Spleen (tissue), 11 donors: Measurements from ENCODE around the gene EXOC4. TPM values are rescaled to one million over a fixed set of nuclear protein-coding genes. Genes with fewer than 3 reads are reported as not detected.

Experiments used
- DNase-seq: peaks from one replicate; pipeline ENCODE4 v3.0.0-alpha.2; 2020
- H3K27ac ChIP-seq, 8 donors: fragments of 200-600 bp; sonication (generic) in 7 of 8; 1 replicate in 4 of 8; 2 replicates in 4 of 8; pipeline versions ENCODE4 v1.5.0 to v1.8.0; 2016 to 2021; ENCODE audit warnings: inconsistent platforms in 4 of 8, mild to moderate bottlenecking in 4 of 8, moderate library complexity in 1 of 8
- H3K27me3 ChIP-seq, 7 donors: fragments of 200-600 bp; sonication (generic) in 6 of 7; replicated peaks in 1 of 7; 1 replicate in 4 of 7; 2 replicates in 3 of 7; pipeline versions ENCODE4 v1.5.0 to v1.8.0; 2016 to 2021; ENCODE audit warnings: inconsistent platforms in 3 of 7, mild to moderate bottlenecking in 1 of 7
- H3K36me3 ChIP-seq, 6 donors: fragments of 200-600 bp; sonication (generic) in 5 of 6; 1 replicate in 4 of 6; 2 replicates in 2 of 6; pipeline versions ENCODE4 v1.5.0 to v1.8.0; 2016 to 2021; ENCODE audit warnings: inconsistent platforms in 2 of 6
- H3K4me1 ChIP-seq, 6 donors: fragments of 200-600 bp; sonication (generic) in 5 of 6; 1 replicate in 3 of 6; 2 replicates in 3 of 6; pipeline versions ENCODE4 v1.5.0 to v1.8.0; 2016 to 2021; ENCODE audit warnings: inconsistent platforms in 3 of 6
- H3K4me3 ChIP-seq, 8 donors: fragments of 200-600 bp; sonication (generic) in 7 of 8; 1 replicate in 4 of 8; 2 replicates in 4 of 8; pipeline versions ENCODE4 v1.5.0 to v1.8.0; 2016 to 2021; ENCODE audit warnings: inconsistent platforms in 4 of 8, mild to moderate bottlenecking in 4 of 8, moderate library complexity in 2 of 8
- H3K9me3 ChIP-seq, 8 donors: fragments of 200-600 bp; sonication (generic) in 7 of 8; 1 replicate in 4 of 8; 2 replicates in 4 of 8; pipeline versions ENCODE4 v1.5.0 to v1.8.0; 2016 to 2021; ENCODE audit warnings: inconsistent platforms in 4 of 8
- POLR2A ChIP-seq, 3 donors: fragments of 450-650 bp; IDR thresholded peaks; one replicate each; pipeline ENCODE4 v1.5.1; 2017; ENCODE audit warnings: antibody characterized with exemption in 3 of 3, mild to moderate bottlenecking in 1 of 3
- POLR2AphosphoS5 ChIP-seq, 3 donors: sonication (generic); formaldehyde crosslinking; IDR thresholded peaks; one replicate each; pipeline ENCODE4 v1.5.1; 2017; ENCODE audit warnings: antibody characterized with exemption in 3 of 3
- WGBS, 5 donors: extraction: QIAGEN DNeasy Blood & Tissue Kit in 3 of 5; methylation state at CpG; one replicate each; pipeline versions ENCODE4 v1.1.5 to v1.1.7; 2013 to 2018; 5-methylcytosine and 5-hydroxymethylcytosine counted together
- intact Hi-C: fragments of 100-400 bp; cut with DNase I; formaldehyde crosslinking; loops from one replicate; pipeline ENCODE4 v1.15.0; 2023; ENCODE audit warnings: low total_unique reads
- polyA plus RNA-seq, 3 donors: library from polyadenylated mRNA; stranded (reverse); fragments of 200-250 nt; gene quantifications; one replicate each; pipeline ENCODE4 v1.2.1, GENCODE V29; 2013
- total RNA-seq, 7 donors: library from RNA; depleted of rRNA in 3 of 7; stranded (reverse); fragments of >200 nt in 3 of 7; fragmentation: NEBNext Ultra II Directional in 4 of 7; extraction: Animal tissue kit (Norgen Biotek cat#: 25700) in 4 of 7; gene quantifications; one replicate each; pipeline versions ENCODE4 v1.1.0 to v1.2.1, GENCODE V29; 2016 to 2021
- TF ChIP-seq, protein P1 (sequence below), 11 experiments: fragments of 200-600 bp in 7 of 11; fragments of 450-650 bp in 4 of 11; sonication (generic) in 4 of 11; IDR thresholded peaks in 8 of 11; conservative IDR thresholded peaks in 3 of 11; 1 replicate in 7 of 11; 2 replicates in 4 of 11; pipeline versions ENCODE4 v1.4.0 to v1.8.0; 2016 to 2021; ENCODE audit warnings: antibody characterized with exemption in 11 of 11, inconsistent platforms in 4 of 11, mild to moderate bottlenecking in 1 of 11
- donor health status: healthy with polysubstance abuse.
- donor health status: DM: no; HTN: no; CAD: no; lungs with moderate emphysema.
- donor health status: DM: no; HTN: no; CAD: no.
- donor health status: Bipolar disorder and iron deficiency.
- donor health status: healthy.
- donor health status: DM: no; HTN: no; CAD: no.
- donor health status: DM: yes; HTN: yes; CAD: no.

The EXOC4 gene
- total and polyA plus RNA-seq, 10 donors, result 14.1 to 138 (median 102) TPM

DNA sequence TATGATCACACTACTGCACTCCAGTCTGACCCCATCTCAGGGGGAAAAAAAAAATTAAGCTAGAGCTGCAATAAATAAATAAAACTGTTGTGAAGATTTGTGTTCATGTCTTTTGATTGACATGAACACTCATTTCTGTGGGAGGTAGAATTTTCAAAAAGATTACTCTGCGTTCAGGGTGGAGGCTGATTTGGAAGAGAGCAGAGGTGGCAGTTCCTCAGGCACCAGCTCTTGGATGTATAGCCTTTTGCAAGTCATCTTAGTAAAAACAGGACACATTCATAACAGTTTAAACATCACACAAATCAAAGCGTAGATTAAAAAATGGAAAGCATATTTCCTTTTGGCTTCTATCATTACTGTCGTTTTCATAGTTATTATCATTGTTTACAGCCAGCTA, 630.7 kb downstream of the EXOC4 start:
- intact Hi-C loops, result no loop called here
- H3K27ac ChIP-seq, result no peak overlapping the region
- WGBS, 5 donors, result 91 to 94% (median 93%) methylated on average over 3 of the region's 3 CpGs
- H3K27me3 ChIP-seq, result no peaks in the 10 kb centered on the region
- TF ChIP-seq, protein P1, sequence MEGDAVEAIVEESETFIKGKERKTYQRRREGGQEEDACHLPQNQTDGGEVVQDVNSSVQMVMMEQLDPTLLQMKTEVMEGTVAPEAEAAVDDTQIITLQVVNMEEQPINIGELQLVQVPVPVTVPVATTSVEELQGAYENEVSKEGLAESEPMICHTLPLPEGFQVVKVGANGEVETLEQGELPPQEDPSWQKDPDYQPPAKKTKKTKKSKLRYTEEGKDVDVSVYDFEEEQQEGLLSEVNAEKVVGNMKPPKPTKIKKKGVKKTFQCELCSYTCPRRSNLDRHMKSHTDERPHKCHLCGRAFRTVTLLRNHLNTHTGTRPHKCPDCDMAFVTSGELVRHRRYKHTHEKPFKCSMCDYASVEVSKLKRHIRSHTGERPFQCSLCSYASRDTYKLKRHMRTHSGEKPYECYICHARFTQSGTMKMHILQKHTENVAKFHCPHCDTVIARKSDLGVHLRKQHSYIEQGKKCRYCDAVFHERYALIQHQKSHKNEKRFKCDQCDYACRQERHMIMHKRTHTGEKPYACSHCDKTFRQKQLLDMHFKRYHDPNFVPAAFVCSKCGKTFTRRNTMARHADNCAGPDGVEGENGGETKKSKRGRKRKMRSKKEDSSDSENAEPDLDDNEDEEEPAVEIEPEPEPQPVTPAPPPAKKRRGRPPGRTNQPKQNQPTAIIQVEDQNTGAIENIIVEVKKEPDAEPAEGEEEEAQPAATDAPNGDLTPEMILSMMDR (IDR thresholded peaks at IDR 0.05 in 8 of 11, conservative IDR thresholded peaks at IDR 0.05 in 3 of 11), result no peak
- TF ChIP-seq POLR2A (IDR thresholded peaks at IDR 0.05) (no peak), POLR2AphosphoS5 (IDR thresholded peaks at IDR 0.05) (no peak)
- no peaks in the 10 kb centered on the region for H3K4me1 ChIP-seq
- no peaks in the 10 kb centered on the region for H3K36me3 ChIP-seq
- H3K4me3 ChIP-seq, result no peak overlapping the region
- no peaks in the 10 kb centered on the region for H3K9me3 ChIP-seq
- DNase-seq, result no peak

DNA sequence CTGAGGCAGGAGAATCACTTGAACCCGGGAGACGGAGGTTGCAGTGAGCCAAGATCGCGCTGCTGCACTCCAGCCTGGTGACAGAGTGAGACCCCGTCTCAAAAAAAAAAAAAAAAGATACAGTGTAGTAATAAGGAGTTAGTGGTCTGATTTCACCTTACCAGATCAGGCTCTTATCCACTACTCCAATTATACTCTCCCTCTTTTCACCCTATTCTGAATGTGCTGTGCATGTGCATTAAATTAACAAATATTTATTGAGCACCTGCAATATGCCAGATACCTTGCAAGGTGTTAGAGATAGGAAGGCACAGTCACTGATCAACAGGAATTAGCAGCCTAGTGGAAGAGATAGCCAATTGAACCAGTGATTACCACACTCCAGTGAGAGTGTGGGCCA, 632.3 kb downstream of the EXOC4 start:
- Histone ChIP-seq H3K4me3 (no peak overlapping the region), H3K4me1 (no peaks in the 10 kb centered on the region), H3K27ac (no peak overlapping the region), H3K36me3 (no peaks in the 10 kb centered on the region), H3K9me3 (no peaks in the 10 kb centered on the region), H3K27me3 (no peaks in the 10 kb centered on the region)
- DNase-seq, result no peak
- intact Hi-C loops, result no loop called here
- WGBS, 5 donors, result 95 to 100% (median 99%) methylated on average over 5 of the region's 5 CpGs
- TF ChIP-seq POLR2A (IDR thresholded peaks at IDR 0.05) (no peak), POLR2AphosphoS5 (IDR thresholded peaks at IDR 0.05) (no peak)
- TF ChIP-seq, protein P1 (IDR thresholded peaks at IDR 0.05 in 8 of 11, conservative IDR thresholded peaks at IDR 0.05 in 3 of 11), result no peak

DNA sequence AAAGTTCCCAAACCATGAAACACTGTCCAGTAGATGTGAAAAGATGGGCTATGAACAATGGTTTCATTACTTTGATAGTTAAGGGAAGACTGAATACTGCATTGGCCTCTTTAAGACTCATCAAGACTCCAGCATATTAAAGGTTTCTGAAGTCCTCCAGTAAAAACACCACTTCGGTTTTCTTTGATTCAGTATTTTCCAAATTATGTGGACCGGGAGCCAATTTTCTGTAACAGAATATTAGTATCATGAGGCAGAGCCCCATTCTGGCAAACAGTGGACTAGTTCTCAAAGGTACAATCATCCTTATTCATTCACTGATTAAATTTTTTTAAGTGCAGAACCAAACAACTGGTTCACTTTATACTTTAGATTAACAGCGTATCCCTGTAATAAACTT, 633.2 kb downstream of the EXOC4 start:
- intact Hi-C loops, result no loop called here
- no peak for DNase-seq

GRCh38 chr7:133886797-133887196, 633.9 kb downstream of the EXOC4 start:
- no peaks in the 10 kb centered on the region for H3K4me1 ChIP-seq
- intact Hi-C loops, result no loop called here
- 76 to 85% (median 78%) methylated on average over 2 of the region's 2 CpGs for WGBS, 5 donors
- no peak for DNase-seq
- H3K36me3 ChIP-seq, result no peaks in the 10 kb centered on the region
- H3K4me3 ChIP-seq, result no peak overlapping the region
- H3K27ac ChIP-seq, result no peak overlapping the region
- no peaks in the 10 kb centered on the region for H3K9me3 ChIP-seq
- TF ChIP-seq, protein P1 (IDR thresholded peaks at IDR 0.05 in 8 of 11, conservative IDR thresholded peaks at IDR 0.05 in 3 of 11), result no peak
- TF ChIP-seq POLR2A (IDR thresholded peaks at IDR 0.05) (no peak), POLR2AphosphoS5 (IDR thresholded peaks at IDR 0.05) (no peak)
- H3K27me3 ChIP-seq, result no peaks in the 10 kb centered on the region

More for the DNA sequence above, 633.2 kb downstream of the EXOC4 start:
- no peaks in the 10 kb centered on the region for H3K9me3 ChIP-seq
- no peaks in the 10 kb centered on the region for H3K27me3 ChIP-seq
- no peak overlapping the region for H3K4me3 ChIP-seq
- 91 to 96% (median 93%) methylated on average over 3 of the region's 3 CpGs for WGBS, 5 donors
- H3K36me3 ChIP-seq, result no peaks in the 10 kb centered on the region
- TF ChIP-seq POLR2AphosphoS5 (IDR thresholded peaks at IDR 0.05), result no peak
- TF ChIP-seq, protein P1 (IDR thresholded peaks at IDR 0.05 in 8 of 11, conservative IDR thresholded peaks at IDR 0.05 in 3 of 11), result no peak
- no peak for TF ChIP-seq POLR2A (IDR thresholded peaks at IDR 0.05)
- H3K4me1 ChIP-seq, result no peaks in the 10 kb centered on the region
- H3K27ac ChIP-seq, result no peak overlapping the region
